Memory B cell (primary cell): Measurements from ENCODE around the gene LRP1.

Experiments used
- ATAC-seq: fragments of 150-1000 bp; cut with Tn5 transposase; 2 replicates; pipeline ENCODE4 v1.10.0; 2021; ENCODE audit warnings: low read depth, mild to moderate bottlenecking, moderate library complexity
- DNase-seq, 2 donors: peaks; one replicate each; pipeline ENCODE4 v3.0.0; 2022; ENCODE audit warnings: low spot score in 2 of 2
- H3K27ac Mint-ChIP-seq: one replicate; pipeline ENCODE4 v1.8.0; 2022; ENCODE audit warnings: mild to moderate bottlenecking, moderate library complexity, mixed read lengths
- H3K27me3 Mint-ChIP-seq: one replicate; pipeline ENCODE4 v1.8.0; 2022; ENCODE audit warnings: mixed read lengths
- H3K36me3 Mint-ChIP-seq: one replicate; pipeline ENCODE4 v1.8.0; 2022; ENCODE audit warnings: mild to moderate bottlenecking, mixed read lengths
- H3K4me1 Mint-ChIP-seq: one replicate; pipeline ENCODE4 v1.8.0; 2022; ENCODE audit warnings: mixed read lengths
- H3K4me3 Mint-ChIP-seq: one replicate; pipeline ENCODE4 v1.8.0; 2022; ENCODE audit warnings: mild to moderate bottlenecking, moderate library complexity, mixed read lengths
- H3K9me3 Mint-ChIP-seq: one replicate; pipeline ENCODE4 v1.8.0; 2022; ENCODE audit warnings: mixed read lengths

Gene LRP1

GRCh38 chr12:57099766-57100165 is 28.5 kb upstream of the LRP1 start:
- Mint-ChIP-seq H3K4me1 (peaks cover 17% of the 10 kb centered on the region), H3K27ac (peak overlapping the region; percentile 53), H3K36me3 (peaks cover 31% of the 10 kb centered on the region), H3K9me3 (no peaks in the 10 kb centered on the region), H3K4me3 (no peak overlapping the region), H3K27me3 (no peaks in the 10 kb centered on the region)
- no peak for DNase-seq
- no peak for ATAC-seq

DNA sequence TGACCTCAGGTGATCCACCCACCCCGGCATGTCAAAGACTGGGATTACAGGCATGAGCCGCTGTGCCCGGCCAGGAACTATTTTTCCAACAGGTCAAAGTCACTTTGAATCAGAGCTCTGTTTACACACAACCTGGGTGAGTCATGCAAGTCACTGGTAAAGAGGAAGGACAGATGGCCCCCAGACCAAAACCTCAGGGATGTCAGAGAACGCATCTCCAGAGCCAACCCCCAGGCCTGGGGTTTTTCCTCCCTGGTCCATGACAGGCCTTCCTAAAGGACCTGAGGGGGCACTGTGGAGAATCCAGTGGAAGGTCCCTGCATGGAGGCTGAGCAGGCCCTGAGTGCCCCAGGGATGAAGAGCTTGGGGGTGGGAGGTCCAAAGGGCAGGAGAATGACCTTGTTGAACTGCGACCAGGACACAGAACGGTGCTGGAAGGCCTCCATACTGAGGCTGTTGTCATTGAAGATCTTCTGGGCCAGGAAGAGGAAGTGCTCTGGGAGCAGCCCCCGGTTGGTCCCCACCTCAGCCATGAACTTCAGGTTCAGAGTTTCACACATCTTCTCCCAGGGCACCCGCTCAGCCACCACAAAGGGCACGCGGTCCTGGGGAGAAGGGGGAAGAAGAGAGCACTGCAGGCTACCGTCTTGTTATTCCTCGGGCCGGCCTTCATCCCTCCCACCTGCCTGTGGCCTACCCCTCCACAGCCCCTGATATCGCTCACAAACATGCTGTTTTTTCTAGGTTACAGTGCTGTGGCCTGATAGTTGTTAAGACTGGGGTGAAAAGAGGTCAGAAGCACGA is 26.2 kb upstream of the LRP1 start:
- peaks cover 20% of the 10 kb centered on the region for H3K4me1 Mint-ChIP-seq
- no peaks in the 10 kb centered on the region for H3K9me3 Mint-ChIP-seq
- H3K27me3 Mint-ChIP-seq, result no peaks in the 10 kb centered on the region
- H3K36me3 Mint-ChIP-seq, result peaks cover 35% of the 10 kb centered on the region
- no peak for DNase-seq
- no peak for ATAC-seq
- no peak overlapping the region for H3K4me3 Mint-ChIP-seq
- H3K27ac Mint-ChIP-seq, result no peak overlapping the region

DNA sequence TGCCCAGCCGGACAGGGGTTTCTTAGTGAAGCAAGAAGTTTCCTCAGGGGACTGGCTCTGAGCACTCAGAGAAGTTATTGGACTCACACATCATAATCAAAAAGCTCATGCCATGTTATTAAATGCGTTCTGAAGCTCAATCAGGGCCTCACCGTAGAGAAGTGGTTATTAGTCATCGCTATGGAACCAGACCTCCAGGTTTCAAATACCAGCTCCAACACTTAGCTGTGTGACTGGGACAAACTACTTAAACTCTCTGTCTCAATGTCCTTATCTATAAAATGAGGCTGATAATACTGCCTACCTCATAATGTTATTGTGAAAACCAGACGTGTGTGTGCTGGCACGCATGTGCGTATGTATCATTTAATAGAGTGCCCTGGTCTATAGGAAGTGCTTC is 24.4 kb upstream of the LRP1 start:
- Mint-ChIP-seq H3K4me3 (no peak overlapping the region), H3K27me3 (no peaks in the 10 kb centered on the region), H3K27ac (no peak overlapping the region), H3K36me3 (peaks cover 40% of the 10 kb centered on the region), H3K4me1 (peaks cover 30% of the 10 kb centered on the region), H3K9me3 (no peaks in the 10 kb centered on the region)
- ATAC-seq (no peak), DNase-seq (no peak)

- no peak for ATAC-seq
- peaks cover 28% of the 10 kb centered on the region for H3K4me1 Mint-ChIP-seq
- H3K27me3 Mint-ChIP-seq, result no peaks in the 10 kb centered on the region
- H3K36me3 Mint-ChIP-seq, result peaks cover 36% of the 10 kb centered on the region
- no peak for DNase-seq
- H3K27ac Mint-ChIP-seq, result no peak overlapping the region
- no peak overlapping the region for H3K4me3 Mint-ChIP-seq
- no peaks in the 10 kb centered on the region for H3K9me3 Mint-ChIP-seq
These were observed 23.9 kb upstream of the LRP1 start for GRCh38 chr12:57104292-57104910.

DNA sequence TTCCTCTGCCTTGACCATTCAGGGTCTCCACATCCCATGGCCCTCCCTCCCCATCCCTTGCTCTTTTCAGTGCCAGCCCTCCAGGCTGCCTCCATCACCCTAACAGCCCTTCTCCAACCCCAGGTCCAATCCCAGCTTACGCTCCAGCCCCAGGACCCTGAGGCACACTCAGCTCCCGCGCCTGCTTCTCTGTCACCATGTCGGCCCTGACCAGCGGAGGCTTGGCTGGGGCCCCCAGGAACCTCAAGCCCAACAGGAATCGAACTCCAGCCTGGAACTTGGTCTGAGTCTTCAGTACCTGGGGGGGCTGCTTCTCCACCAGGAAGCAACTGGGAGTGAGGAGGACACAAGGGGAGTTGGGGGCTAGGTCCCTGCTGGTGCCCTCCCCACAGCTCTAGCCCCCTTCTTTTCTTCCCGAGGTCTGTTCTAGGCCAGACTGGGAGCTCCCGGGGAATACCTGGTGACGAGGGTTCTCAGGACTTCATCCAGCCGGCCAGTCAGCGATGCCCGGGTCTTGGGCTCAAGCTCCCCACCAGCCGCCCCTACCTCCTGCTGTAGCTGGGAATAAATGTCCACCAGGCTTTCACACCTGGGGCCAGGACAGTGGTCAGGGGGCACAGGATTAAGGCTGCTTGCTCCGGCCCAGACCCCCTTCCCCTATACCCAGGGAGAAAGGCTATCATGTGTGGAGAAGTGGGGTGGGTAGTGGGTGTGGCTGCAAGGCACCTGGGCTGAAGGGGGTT is 23.1 kb upstream of the LRP1 start:
- no peaks in the 10 kb centered on the region for H3K27me3 Mint-ChIP-seq
- ATAC-seq (no peak), DNase-seq (no peak)
- no peaks in the 10 kb centered on the region for H3K9me3 Mint-ChIP-seq
- no peak overlapping the region for H3K4me3 Mint-ChIP-seq
- no peak overlapping the region for H3K27ac Mint-ChIP-seq
- peaks cover 32% of the 10 kb centered on the region for H3K4me1 Mint-ChIP-seq
- H3K36me3 Mint-ChIP-seq, result peaks cover 32% of the 10 kb centered on the region

DNA sequence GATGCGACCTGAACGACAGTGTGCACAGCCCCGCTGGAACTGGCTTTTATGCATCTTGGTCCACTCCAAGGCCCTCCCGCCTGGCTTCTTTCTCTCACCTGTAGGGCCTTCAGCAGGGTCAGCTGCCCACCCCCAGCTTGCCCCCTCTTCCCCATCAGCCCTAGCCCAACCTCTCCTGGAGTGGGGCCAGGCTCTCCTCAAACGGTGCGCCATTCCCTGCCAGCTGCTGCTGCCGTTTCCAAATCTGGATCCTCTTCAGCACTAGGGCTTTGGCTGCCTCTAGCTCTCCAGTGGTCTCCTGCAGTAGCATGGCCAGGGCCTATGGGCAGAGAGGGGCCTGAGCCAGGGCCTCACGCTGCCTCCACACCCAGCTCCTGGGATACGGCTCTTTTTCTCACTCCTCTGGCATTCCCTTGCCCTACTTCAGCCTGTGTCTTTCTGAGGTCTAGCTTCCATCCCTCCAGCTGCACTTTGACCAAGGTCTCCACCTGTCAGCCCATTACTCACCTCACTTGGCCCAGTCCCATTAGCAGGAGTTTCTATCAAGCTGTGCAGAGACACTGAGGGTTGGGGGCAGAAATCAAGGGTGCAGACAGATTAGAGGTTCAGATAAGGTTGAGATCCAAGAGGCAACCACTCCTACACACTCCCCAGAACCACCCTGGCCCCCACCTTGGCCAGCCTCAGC is 22.1 kb upstream of the LRP1 start:
- H3K36me3 Mint-ChIP-seq, result peaks cover 34% of the 10 kb centered on the region
- H3K4me1 Mint-ChIP-seq, result peaks cover 34% of the 10 kb centered on the region
- no peaks in the 10 kb centered on the region for H3K27me3 Mint-ChIP-seq
- DNase-seq, result no peak
- peak overlapping the region; percentile 24 for H3K27ac Mint-ChIP-seq
- no peak overlapping the region for H3K4me3 Mint-ChIP-seq
- ATAC-seq, result no peak
- no peaks in the 10 kb centered on the region for H3K9me3 Mint-ChIP-seq

- no peaks in the 10 kb centered on the region for H3K9me3 Mint-ChIP-seq
- peak overlapping the region; percentile 19 for H3K4me3 Mint-ChIP-seq
- H3K27ac Mint-ChIP-seq, result no peak overlapping the region
- no peak for ATAC-seq
- peaks cover 42% of the 10 kb centered on the region for H3K4me1 Mint-ChIP-seq
- H3K27me3 Mint-ChIP-seq, result no peaks in the 10 kb centered on the region
- DNase-seq, result no peak
- H3K36me3 Mint-ChIP-seq, result peaks cover 35% of the 10 kb centered on the region
These were observed 20.7 kb upstream of the LRP1 start for GRCh38 chr12:57107456-57108155.

DNA sequence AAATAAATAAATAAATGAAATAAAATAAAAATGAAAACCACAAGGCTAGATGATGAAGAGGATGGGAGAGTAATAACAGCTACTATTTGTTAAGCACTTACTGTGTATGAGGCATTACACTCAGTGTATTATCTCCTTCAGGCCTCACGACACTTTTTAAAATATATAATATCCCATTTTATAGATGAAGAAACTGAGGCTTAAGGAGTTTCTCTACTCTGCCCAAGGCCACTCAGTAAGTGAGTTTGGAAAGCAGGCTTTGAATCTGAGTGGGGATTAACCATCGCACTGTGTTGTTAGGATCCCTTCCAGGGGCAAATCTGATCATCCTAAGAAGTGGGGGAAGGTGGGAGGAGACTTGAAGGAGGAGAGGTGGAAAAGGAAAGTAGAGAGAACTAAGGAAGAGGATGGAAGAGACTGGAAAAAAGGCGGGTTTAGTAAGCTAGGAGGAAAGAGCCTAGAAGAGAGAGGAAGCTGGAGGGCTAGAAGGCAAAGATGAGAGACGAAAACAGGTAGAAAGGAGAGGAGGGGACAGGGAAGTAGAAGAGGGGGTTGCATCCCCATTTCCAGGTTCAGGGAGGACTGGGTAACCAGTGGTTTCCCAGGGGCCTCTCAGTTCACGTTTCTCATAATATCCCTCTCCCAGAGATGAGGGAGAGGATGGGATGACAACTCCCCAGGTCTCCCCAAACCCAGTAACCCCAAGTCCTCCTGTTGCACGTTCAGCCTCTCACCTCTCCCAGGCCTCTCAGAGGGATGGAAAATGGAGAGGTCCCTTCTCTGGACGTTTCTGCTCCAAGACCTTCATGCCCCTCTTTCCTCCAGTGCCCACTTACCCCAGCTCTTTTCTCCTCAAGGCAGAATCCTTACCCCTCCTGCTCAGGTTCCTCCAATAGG is 18.8 kb upstream of the LRP1 start:
- Mint-ChIP-seq H3K27me3 (no peaks in the 10 kb centered on the region), H3K4me1 (peaks cover 45% of the 10 kb centered on the region), H3K27ac (peak overlapping the region; percentile 98), H3K4me3 (peak overlapping the region; percentile 96), H3K9me3 (no peaks in the 10 kb centered on the region), H3K36me3 (peaks cover 31% of the 10 kb centered on the region)
- DNase-seq (no peak), ATAC-seq (no peak)

DNA sequence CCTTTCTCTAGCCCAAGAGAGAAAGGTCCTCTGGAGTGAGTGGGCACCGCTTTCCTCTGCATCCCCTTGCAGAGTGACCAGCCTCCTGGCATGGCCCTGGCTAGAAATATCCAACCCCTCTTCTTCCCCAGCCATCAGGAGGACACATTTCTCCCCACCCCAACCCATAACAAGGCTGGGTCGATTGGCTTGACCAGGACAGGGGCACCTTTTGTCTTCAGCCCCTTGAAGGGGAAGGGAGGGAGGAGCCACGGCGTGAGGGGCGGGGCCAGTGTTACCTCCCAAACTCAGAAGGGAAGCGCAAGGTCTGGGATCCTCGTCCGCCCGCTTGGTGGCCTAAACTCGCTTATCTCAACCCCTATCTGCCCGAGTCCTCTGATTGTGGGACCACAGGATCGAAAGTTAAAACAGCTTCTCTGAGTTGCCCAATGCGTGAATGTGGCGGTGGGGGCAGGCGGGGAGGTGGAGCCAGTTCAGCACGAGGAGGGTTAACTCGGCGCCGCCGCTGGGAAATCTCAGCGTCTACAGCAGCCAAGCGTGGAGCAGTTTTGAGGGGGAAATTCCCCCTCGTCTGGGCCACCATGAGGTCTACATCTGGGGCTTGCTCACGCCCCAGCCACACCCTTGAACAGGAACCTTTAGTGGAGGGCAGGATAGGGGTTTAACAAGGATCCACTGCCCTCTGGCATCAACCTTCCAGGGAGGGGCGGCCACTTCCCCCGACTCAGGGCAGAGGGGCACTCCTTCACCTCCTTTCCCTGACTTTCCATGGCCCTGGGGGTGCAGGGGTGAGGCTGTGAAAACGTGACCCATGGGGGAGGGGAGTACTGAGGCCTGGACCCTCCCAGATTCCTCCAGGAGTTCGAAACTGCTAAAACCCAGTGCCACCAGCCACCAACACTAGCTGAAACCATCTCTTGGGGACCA is 17.9 kb upstream of the LRP1 start:
- Mint-ChIP-seq H3K4me1 (peaks cover 45% of the 10 kb centered on the region), H3K4me3 (peak overlapping the region; percentile 96), H3K27ac (peak overlapping the region; percentile 98), H3K36me3 (peaks cover 24% of the 10 kb centered on the region), H3K27me3 (no peaks in the 10 kb centered on the region), H3K9me3 (no peaks in the 10 kb centered on the region)
- DNase-seq, result peak; percentile 73 to 79
- peak; percentile 69 for ATAC-seq

- peak; percentile 66 for ATAC-seq
- Mint-ChIP-seq H3K27me3 (no peaks in the 10 kb centered on the region), H3K4me1 (peaks cover 42% of the 10 kb centered on the region), H3K27ac (peak within 1 kb of the TSS; percentile 98), H3K36me3 (peaks cover 22% of the 10 kb centered on the region), H3K4me3 (peak within 1 kb of the TSS; percentile 96), H3K9me3 (no peaks in the 10 kb centered on the region)
- peak; percentile 72 to 76 for DNase-seq
These were observed 17.1 kb upstream of the LRP1 start, which contains the start of gene STAT6 for GRCh38 chr12:57111031-57111734. Gene STAT6 (minus strand): TSS chr12:57111362. CDS start chr12:57108278, 3,084 bp downstream.

DNA sequence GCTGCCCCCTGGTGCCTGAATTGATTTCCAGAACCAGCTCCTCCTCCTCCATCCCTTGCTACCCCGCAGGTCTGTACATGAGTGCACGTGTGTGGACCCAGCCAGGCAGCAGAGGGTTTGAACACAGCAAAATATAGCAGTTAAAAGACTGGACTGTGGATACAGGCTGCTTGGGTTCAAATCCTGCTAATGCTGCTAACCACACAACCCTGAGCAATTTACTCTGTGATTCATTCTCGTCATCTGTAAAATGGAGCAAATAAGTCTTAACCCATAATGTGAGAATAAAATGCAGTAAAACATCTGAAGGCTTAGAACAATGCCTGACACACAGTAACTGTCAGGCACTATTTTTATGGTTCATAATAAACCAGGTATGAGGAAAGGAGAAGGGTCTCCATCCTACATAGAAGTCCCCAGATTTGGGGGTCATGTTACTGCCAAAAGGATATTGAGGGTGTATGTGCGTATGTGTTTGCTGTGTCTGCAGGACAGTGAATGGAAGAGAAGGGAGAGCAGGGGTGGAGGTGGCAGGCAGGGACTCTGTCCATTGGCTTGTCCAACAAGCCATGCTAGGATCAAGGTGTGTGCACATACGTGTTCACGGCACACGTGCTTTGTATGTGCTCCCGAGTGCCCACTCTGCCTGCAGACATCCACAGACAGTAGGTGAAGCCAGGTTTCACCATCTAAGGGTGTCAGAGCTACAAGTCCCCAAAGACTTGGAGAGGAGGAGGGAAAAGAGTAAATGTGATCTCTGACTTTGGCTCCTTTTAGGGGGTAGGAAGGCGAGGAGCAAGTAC is 15.6 kb upstream of the LRP1 start:
- DNase-seq (no peak), ATAC-seq (peak; percentile 58)
- H3K27ac Mint-ChIP-seq, result peak overlapping the region; percentile 98
- H3K27me3 Mint-ChIP-seq, result no peaks in the 10 kb centered on the region
- H3K36me3 Mint-ChIP-seq, result peaks cover 10% of the 10 kb centered on the region
- no peaks in the 10 kb centered on the region for H3K9me3 Mint-ChIP-seq
- peaks cover 30% of the 10 kb centered on the region for H3K4me1 Mint-ChIP-seq
- H3K4me3 Mint-ChIP-seq, result peak overlapping the region; percentile 96
